Keratinocyte (primary cell): ENCODE measurements around the gene PAIP1. TPM values are rescaled to one million over a fixed set of nuclear protein-coding genes. Genes with fewer than 3 reads are reported as not detected.

Experiments
- DNase-seq: peaks from one replicate; pipeline ENCODE4 v3.0.0-alpha.2; 2011; ENCODE audit warnings: low read depth, missing footprints, low spot score
- FAIRE-seq: peaks from 2 replicates; lab custom pipeline; 2011; peaks lifted over from hg19 to GRCh38; lab: Jason Lieb, UNC
- H2AFZ ChIP-seq: 2 replicates; pipeline ENCODE4 v1.6.0; 2012; ENCODE audit warnings: low read length, control low read depth, inconsistent platforms; ENCODE audit not compliant: control insufficient read depth
- H3K27ac ChIP-seq: 2 replicates; pipeline ENCODE4 v1.5.1; 2011; ENCODE audit warnings: low read length; ENCODE audit not compliant: control insufficient read depth, insufficient read depth
- H3K27me3 ChIP-seq: 3 replicates; pipeline ENCODE4 v1.6.0; 2011; ENCODE audit warnings: low read length; ENCODE audit not compliant: control insufficient read depth, insufficient read depth; ENCODE audit errors: extremely low read depth
- H3K36me3 ChIP-seq, 2 experiments: 2 replicates in 1 of 2; 3 replicates in 1 of 2; pipeline ENCODE4 v1.5.1; 2011; ENCODE audit warnings: low read length in 2 of 2, mild to moderate bottlenecking in 1 of 2; ENCODE audit not compliant: control insufficient read depth in 2 of 2, insufficient read depth in 2 of 2; ENCODE audit errors: extremely low read depth in 1 of 2
- H3K4me1 ChIP-seq: 3 replicates; pipeline ENCODE4 v1.5.1; 2011; ENCODE audit warnings: low read length; ENCODE audit not compliant: control insufficient read depth, insufficient read depth; ENCODE audit errors: extremely low read depth
- H3K4me2 ChIP-seq: 3 replicates; pipeline ENCODE4 v1.6.0; 2011; ENCODE audit warnings: low read depth, low read length; ENCODE audit not compliant: control insufficient read depth, insufficient read depth; ENCODE audit errors: extremely low read depth
- H3K4me3 ChIP-seq, 3 experiments: fragments of 200-600 bp in 1 of 3; sonication (generic) in 1 of 3; 2 replicates in 2 of 3; 3 replicates in 1 of 3; pipeline ENCODE4 v1.5.1; 2011 to 2016; ENCODE audit warnings: low read length in 3 of 3, mild to moderate bottlenecking in 3 of 3, control low read depth in 2 of 3, inconsistent platforms in 1 of 3, low read depth in 1 of 3, mixed read lengths in 1 of 3, mixed run types in 1 of 3, moderate library complexity in 1 of 3; ENCODE audit not compliant: control insufficient read depth in 2 of 3, insufficient read depth in 2 of 3; ENCODE audit errors: extremely low read depth in 1 of 3
- H3K79me2 ChIP-seq: 2 replicates; pipeline ENCODE4 v1.6.0; 2012; ENCODE audit warnings: low read length; ENCODE audit not compliant: control insufficient read depth, insufficient read depth
- H3K9ac ChIP-seq: 3 replicates; pipeline ENCODE4 v1.6.0; 2011; ENCODE audit warnings: low read length; ENCODE audit not compliant: control insufficient read depth, insufficient read depth; ENCODE audit errors: extremely low read depth
- H3K9me1 ChIP-seq: 3 replicates; pipeline ENCODE4 v1.6.0; 2011; ENCODE audit warnings: low read length; ENCODE audit not compliant: control insufficient read depth, insufficient read depth; ENCODE audit errors: extremely low read depth
- H3K9me3 ChIP-seq: 2 replicates; pipeline ENCODE4 v1.5.1; 2012; ENCODE audit warnings: low read depth, low read length; ENCODE audit not compliant: control insufficient read depth
- H4K20me1 ChIP-seq: 3 replicates; pipeline ENCODE4 v1.6.0; 2011; ENCODE audit warnings: low read length; ENCODE audit not compliant: control insufficient read depth, insufficient read depth; ENCODE audit errors: extremely low read depth
- EZH2 ChIP-seq: IDR thresholded peaks from one replicate; pipeline ENCODE4 v1.6.1; 2012; ENCODE audit warnings: inconsistent platforms, mild to moderate bottlenecking, low read length, moderate library complexity
- dilution Hi-C: fragments of 300-500 bp; cut with MboI; formaldehyde crosslinking; loops from one replicate; pipeline ENCODE4 v1.7.0; 2020; ENCODE audit warnings: low sequenced_read_pairs; ENCODE audit not compliant: extremely low pct_ligation_motif_present
- polyA plus RNA-seq, 5 experiments: library from polyadenylated mRNA; depleted of rRNA in 3 of 5; stranded (reverse) in 3 of 5; stranded (forward) in 1 of 5; unstranded in 1 of 5; fragments of >200 nt; gene quantifications; 1 replicate in 1 of 5; 2 replicates in 3 of 5; 3 replicates in 1 of 5; pipeline versions ENCODE4 v1.2.1 to v1.2.3, GENCODE V29; 2011 to 2012; ENCODE audit warnings: missing spikeins in 2 of 5, low read depth in 1 of 5, low replicate concordance in 1 of 5
- TF ChIP-seq, protein P1 (sequence below), 3 experiments: IDR thresholded peaks in 1 of 3; conservative IDR thresholded peaks in 1 of 3; optimal IDR thresholded peaks in 1 of 3; 2 replicates in 2 of 3; 3 replicates in 1 of 3; pipeline versions ENCODE3 to v1.5.1; 2011; ENCODE audit warnings: low read length in 3 of 3, mild to moderate bottlenecking in 3 of 3, moderate library complexity in 2 of 3, control low read depth in 1 of 3, inconsistent platforms in 1 of 3; ENCODE audit not compliant: insufficient read depth in 2 of 3; ENCODE audit errors: extremely low read depth in 1 of 3

Gene PAIP1
- polyA plus RNA-seq, 1 donor (not counting 4 experiments of a cell fraction or from before 2014, with no cell fraction given): 115 TPM

DNA sequence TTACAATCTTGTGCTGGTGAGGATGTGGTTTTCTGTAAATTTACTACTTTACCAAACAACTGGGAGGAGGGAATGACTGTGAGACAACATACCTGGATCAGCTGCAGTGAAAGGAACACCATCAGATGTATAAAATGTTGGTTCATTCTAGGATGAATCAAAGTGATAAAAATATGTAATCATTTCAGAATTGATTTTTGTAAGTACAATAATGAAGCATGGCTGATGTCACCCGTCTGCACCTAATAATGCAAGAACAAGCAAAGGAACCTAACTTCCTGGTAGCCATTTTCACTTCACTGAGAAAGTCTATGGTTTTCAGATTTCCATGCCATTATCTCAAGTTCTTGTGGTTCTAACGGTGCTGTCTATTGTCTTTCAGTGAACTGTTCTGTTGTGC, 23.2 kb downstream of the PAIP1 start:
- FAIRE-seq: no peak
- Histone ChIP-seq H3K4me2 (no peak overlapping the region), H3K79me2 (no peaks in the 10 kb centered on the region), H3K9ac (no peak overlapping the region), H3K4me1 (no peaks in the 10 kb centered on the region), H3K9me1 (no peaks in the 10 kb centered on the region), H4K20me1 (no peaks in the 10 kb centered on the region), H3K36me3 (peaks cover 19% of the 10 kb centered on the region in 2 experiments), H2AFZ (no peak overlapping the region), H3K9me3 (no peaks in the 10 kb centered on the region), H3K4me3 (no peak overlapping the region), H3K27ac (no peak overlapping the region), H3K27me3 (no peaks in the 10 kb centered on the region)
- dilution Hi-C loops: no loop called here
- no peak for TF ChIP-seq EZH2
- TF ChIP-seq, protein P1, sequence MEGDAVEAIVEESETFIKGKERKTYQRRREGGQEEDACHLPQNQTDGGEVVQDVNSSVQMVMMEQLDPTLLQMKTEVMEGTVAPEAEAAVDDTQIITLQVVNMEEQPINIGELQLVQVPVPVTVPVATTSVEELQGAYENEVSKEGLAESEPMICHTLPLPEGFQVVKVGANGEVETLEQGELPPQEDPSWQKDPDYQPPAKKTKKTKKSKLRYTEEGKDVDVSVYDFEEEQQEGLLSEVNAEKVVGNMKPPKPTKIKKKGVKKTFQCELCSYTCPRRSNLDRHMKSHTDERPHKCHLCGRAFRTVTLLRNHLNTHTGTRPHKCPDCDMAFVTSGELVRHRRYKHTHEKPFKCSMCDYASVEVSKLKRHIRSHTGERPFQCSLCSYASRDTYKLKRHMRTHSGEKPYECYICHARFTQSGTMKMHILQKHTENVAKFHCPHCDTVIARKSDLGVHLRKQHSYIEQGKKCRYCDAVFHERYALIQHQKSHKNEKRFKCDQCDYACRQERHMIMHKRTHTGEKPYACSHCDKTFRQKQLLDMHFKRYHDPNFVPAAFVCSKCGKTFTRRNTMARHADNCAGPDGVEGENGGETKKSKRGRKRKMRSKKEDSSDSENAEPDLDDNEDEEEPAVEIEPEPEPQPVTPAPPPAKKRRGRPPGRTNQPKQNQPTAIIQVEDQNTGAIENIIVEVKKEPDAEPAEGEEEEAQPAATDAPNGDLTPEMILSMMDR (optimal IDR thresholded peaks at IDR 0.05 in 1 of 3, IDR thresholded peaks at IDR 0.05 in 1 of 3, conservative IDR thresholded peaks at IDR 0.05 in 1 of 3; ENCODE audit: extremely low read depth in 1 of 3, insufficient read depth in 2 of 3, low read length in 3 of 3): no peak
- no peak for DNase-seq

DNA sequence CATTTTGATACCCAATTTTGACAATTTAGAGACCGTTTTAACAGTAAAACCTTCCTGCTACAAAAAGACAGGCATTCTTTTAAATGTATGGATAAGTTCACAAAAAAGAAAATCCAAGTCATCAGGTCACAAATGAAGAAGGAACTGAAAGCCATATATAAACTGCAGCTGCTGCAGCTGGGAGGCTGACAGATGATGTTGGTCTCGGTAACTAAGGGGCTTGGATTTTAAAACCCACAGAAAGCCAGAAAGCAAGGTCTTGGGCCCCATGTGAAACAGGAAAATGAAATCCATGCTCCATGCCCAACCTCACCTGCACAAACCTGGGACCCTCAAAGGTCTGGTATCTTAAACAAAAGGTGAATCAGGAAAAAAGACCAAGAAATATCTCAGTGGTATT, 26.2 kb downstream of the PAIP1 start:
- H3K9me3 ChIP-seq: no peaks in the 10 kb centered on the region
- H2AFZ ChIP-seq: no peak overlapping the region
- no peak overlapping the region for H3K4me2 ChIP-seq
- H3K36me3 ChIP-seq: peaks cover 16 to 23% of the 10 kb centered on the region in 2 experiments
- H3K27ac ChIP-seq: no peak overlapping the region
- H3K4me1 ChIP-seq: no peaks in the 10 kb centered on the region
- no peaks in the 10 kb centered on the region for H3K27me3 ChIP-seq
- FAIRE-seq (no peak), DNase-seq (no peak)
- H3K9ac ChIP-seq: no peak overlapping the region
- dilution Hi-C loops: no loop called here
- H3K4me3 ChIP-seq: no peak overlapping the region
- H4K20me1 ChIP-seq: no peaks in the 10 kb centered on the region
- TF ChIP-seq, protein P1 (optimal IDR thresholded peaks at IDR 0.05 in 1 of 3, IDR thresholded peaks at IDR 0.05 in 1 of 3, conservative IDR thresholded peaks at IDR 0.05 in 1 of 3; ENCODE audit: extremely low read depth in 1 of 3, insufficient read depth in 2 of 3, low read length in 3 of 3): no peak
- TF ChIP-seq EZH2: no peak
- H3K9me1 ChIP-seq: no peaks in the 10 kb centered on the region
- no peaks in the 10 kb centered on the region for H3K79me2 ChIP-seq
